Gastroesophageal sphincter (tissue), 4 donors: Measurements from ENCODE around the gene SAMD9. TPM values are rescaled to one million over a fixed set of nuclear protein-coding genes. Genes with fewer than 3 reads are reported as not detected.

Experiments used
- ATAC-seq: fragments of 150-250 bp; one replicate; pipeline ENCODE4 v1.9.1; 2016; ENCODE audit warnings: mild to moderate bottlenecking, moderate library complexity
- H3K27ac ChIP-seq, 4 donors: fragments of 200-600 bp; sonication (generic) in 3 of 4; 1 replicate in 3 of 4; 2 replicates in 1 of 4; pipeline ENCODE4 v1.5.1; 2016 to 2019
- H3K27me3 ChIP-seq: fragments of 200-600 bp; sonication (generic); one replicate; pipeline ENCODE4 v1.5.1; 2019
- H3K36me3 ChIP-seq, 2 donors: fragments of 200-600 bp; sonication (generic); one replicate each; pipeline ENCODE4 v1.5.1; 2019; ENCODE audit warnings: control low read depth in 1 of 2
- H3K4me1 ChIP-seq, 3 donors: fragments of 200-600 bp; sonication (generic); 1 replicate in 2 of 3; 2 replicates in 1 of 3; pipeline ENCODE4 v1.5.1; 2016 to 2019; ENCODE audit warnings: control low read depth in 2 of 3
- H3K4me3 ChIP-seq, 2 donors: fragments of 200-600 bp; sonication (generic); one replicate each; pipeline ENCODE4 v1.5.1; 2019; ENCODE audit warnings: mild to moderate bottlenecking in 1 of 2, moderate library complexity in 1 of 2
- H3K9me3 ChIP-seq, 3 donors: fragments of 200-600 bp; sonication (generic); one replicate each; pipeline ENCODE4 v1.5.1; 2017 to 2019; ENCODE audit warnings: control low read depth in 2 of 3
- EP300 ChIP-seq: sonication (generic); formaldehyde crosslinking; IDR thresholded peaks from one replicate; pipeline ENCODE4 v1.6.1; 2017; ENCODE audit warnings: antibody characterized with exemption, mild to moderate bottlenecking
- POLR2A ChIP-seq, 2 donors: fragments of 450-650 bp; IDR thresholded peaks; one replicate each; pipeline ENCODE4 v1.6.1; 2017; ENCODE audit warnings: antibody characterized with exemption in 2 of 2, mild to moderate bottlenecking in 2 of 2, moderate library complexity in 1 of 2
- POLR2AphosphoS5 ChIP-seq: sonication (generic); formaldehyde crosslinking; IDR thresholded peaks from one replicate; pipeline ENCODE4 v1.6.1; 2017; ENCODE audit warnings: antibody characterized with exemption
- WGBS, 2 donors: methylation state at CpG; one replicate each; pipeline ENCODE4 v1.1.5; 2018; ENCODE audit warnings: low coverage in 1 of 2; 5-methylcytosine and 5-hydroxymethylcytosine counted together
- total RNA-seq, 4 donors: library from RNA; depleted of rRNA; stranded (reverse); fragments of >200 nt; gene quantifications; one replicate each; pipeline ENCODE4 v1.1.0, GENCODE V29; 2016
- TF ChIP-seq, protein P1 (sequence below), 4 experiments: fragments of 200-600 bp in 2 of 4; fragments of 450-650 bp in 2 of 4; sonication (generic) in 1 of 4; IDR thresholded peaks; one replicate each; pipeline ENCODE4 v1.5.1; 2017 to 2019; ENCODE audit warnings: antibody characterized with exemption in 4 of 4, mild to moderate bottlenecking in 2 of 4, moderate library complexity in 2 of 4

The SAMD9 gene
- total RNA-seq, 4 donors from 2014 or later, result 2.4 to 12.2 (median 5.0) TPM

DNA sequence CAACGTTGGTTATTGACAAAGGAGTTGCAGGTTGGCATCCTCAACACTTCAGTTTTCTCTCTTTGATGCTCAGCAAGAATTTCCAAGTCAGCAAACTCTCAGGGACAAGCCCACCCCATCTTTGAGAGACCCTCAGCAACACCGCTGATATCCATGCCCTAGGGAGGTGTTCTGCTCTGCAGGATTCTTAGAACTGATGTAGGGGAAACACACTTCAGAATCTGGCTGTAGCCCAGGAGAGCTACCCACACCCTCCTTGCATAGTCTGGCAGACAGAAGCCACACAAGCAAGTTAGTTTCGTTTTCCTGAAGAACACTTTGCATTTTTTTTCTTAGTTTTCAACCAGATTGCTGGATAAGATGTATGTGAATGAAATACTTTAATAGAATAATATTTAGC, 29.6 kb upstream of the SAMD9 start:
- peaks cover 0 to 9% (median 0%) of the 10 kb centered on the region in 3 donors for H3K4me1 ChIP-seq
- H3K27ac ChIP-seq, result peak overlapping the region in 3 of 4 donors; percentile 27 to 44 (median 39)
- TF ChIP-seq, protein P1, sequence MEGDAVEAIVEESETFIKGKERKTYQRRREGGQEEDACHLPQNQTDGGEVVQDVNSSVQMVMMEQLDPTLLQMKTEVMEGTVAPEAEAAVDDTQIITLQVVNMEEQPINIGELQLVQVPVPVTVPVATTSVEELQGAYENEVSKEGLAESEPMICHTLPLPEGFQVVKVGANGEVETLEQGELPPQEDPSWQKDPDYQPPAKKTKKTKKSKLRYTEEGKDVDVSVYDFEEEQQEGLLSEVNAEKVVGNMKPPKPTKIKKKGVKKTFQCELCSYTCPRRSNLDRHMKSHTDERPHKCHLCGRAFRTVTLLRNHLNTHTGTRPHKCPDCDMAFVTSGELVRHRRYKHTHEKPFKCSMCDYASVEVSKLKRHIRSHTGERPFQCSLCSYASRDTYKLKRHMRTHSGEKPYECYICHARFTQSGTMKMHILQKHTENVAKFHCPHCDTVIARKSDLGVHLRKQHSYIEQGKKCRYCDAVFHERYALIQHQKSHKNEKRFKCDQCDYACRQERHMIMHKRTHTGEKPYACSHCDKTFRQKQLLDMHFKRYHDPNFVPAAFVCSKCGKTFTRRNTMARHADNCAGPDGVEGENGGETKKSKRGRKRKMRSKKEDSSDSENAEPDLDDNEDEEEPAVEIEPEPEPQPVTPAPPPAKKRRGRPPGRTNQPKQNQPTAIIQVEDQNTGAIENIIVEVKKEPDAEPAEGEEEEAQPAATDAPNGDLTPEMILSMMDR (IDR thresholded peaks at IDR 0.05), result no peak
- no peak for TF ChIP-seq POLR2A (IDR thresholded peaks at IDR 0.05)
- TF ChIP-seq POLR2AphosphoS5, result no peak
- TF ChIP-seq EP300, result no peak
- H3K27me3 ChIP-seq, result no peaks in the 10 kb centered on the region
- no peak for ATAC-seq
- H3K36me3 ChIP-seq, result peaks cover 0 to 30% of the 10 kb centered on the region in 2 donors
- no peaks in the 10 kb centered on the region for H3K9me3 ChIP-seq
- H3K4me3 ChIP-seq, result peak overlapping the region; percentile 47 to 59
- 7 to 24% methylated on average over 3 of the region's 3 CpGs for WGBS, 2 donors

DNA sequence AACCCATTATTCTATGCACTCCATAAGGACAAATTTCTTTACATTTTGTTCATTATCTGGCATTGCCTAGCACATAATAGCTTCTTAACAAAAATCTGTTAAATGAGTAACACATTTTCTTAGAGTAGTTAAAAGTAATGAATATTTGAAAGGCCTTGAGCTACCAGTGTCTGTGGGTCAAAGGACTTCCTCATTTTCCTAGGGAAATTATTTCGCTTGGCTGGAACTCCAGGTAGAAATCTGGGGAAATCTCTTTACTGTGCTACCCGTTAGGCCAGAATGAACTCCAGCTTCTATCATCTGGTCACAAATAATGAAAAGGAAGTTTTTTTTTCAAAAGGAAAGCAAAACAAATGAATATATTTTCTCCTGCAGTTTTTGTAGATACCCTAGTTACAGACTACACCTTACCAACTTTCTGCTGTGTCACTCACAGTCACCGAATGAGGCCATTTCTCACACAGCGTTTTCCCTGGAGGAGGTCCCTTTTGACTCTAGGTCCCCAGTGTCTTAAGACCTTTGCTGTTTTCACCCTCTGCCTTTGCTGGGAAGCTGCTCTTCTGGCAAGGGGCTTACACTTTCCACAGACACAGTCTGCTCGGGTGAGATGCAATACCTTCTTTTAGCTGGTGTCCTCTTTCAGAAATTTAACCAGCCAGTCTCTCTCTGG, 28.8 kb upstream of the SAMD9 start:
- Histone ChIP-seq H3K4me1 (peaks cover 0 to 9% (median 0%) of the 10 kb centered on the region in 3 donors), H3K27me3 (no peaks in the 10 kb centered on the region), H3K9me3 (peaks cover 0 to 3% (median 0%) of the 10 kb centered on the region in 3 donors), H3K36me3 (peaks cover 0 to 37% of the 10 kb centered on the region in 2 donors), H3K27ac (peak overlapping the region in 1 of 4 donors; percentile 39), H3K4me3 (peak overlapping the region; percentile 47 to 59)
- ATAC-seq, result no peak
- TF ChIP-seq, protein P1 (IDR thresholded peaks at IDR 0.05), result no peak
- TF ChIP-seq POLR2A (IDR thresholded peaks at IDR 0.05), result no peak
- 49 to 55% methylated on average over 4 to 5 of the region's 5 CpGs for WGBS, 2 donors

DNA sequence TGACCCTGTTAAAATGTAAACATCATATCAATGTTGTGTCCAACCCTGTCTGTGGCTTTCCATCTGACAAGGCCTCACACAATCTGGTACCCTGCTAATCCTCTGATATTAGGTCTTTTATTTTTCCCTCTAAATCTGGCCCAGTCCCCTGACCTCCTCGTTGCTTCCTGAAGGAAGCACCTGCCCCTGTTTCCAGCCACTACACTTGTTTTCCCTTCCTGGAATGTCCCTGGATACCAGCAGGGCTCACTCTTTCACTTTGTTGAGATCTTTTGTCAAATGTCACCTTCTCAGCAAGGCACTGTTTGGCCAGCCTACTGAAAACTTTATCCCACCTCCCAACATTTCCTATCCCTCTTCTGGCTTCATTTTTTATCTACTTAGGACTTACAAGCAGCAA, 28.3 kb upstream of the SAMD9 start:
- no peaks in the 10 kb centered on the region for H3K27me3 ChIP-seq
- TF ChIP-seq POLR2AphosphoS5 (no peak), POLR2A (IDR thresholded peaks at IDR 0.05) (no peak), EP300 (no peak)
- TF ChIP-seq, protein P1 (IDR thresholded peaks at IDR 0.05), result no peak
- H3K9me3 ChIP-seq, result peaks cover 0 to 5% (median 0%) of the 10 kb centered on the region in 3 donors
- H3K4me3 ChIP-seq, result no peak overlapping the region
- 25 to 43% methylated on average over 1 of the region's 1 CpG for WGBS, 2 donors
- no peak for ATAC-seq
- peaks cover 0 to 43% of the 10 kb centered on the region in 2 donors for H3K36me3 ChIP-seq
- H3K27ac ChIP-seq, result no peak overlapping the region
- peaks cover 0 to 9% (median 0%) of the 10 kb centered on the region in 3 donors for H3K4me1 ChIP-seq

DNA sequence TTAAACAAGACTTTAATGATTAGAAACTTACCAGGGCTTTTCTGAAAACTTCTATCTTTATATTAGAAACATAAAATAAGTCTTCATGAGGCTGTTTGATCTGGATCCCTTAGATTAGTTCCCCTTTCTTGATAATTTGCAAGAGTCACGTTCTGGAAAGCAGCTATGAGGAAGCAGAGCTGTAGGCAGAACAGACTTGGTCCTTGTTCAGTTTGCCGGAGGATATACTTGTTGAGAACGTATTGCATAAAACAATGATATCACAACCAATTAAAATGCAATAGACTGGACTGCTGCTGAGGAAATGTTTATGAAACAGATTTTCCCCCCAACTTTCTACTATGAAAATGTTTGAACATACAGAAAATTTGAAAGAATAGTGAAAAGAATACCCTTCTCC, 27.6 kb upstream of the SAMD9 start:
- H3K27ac ChIP-seq, result no peak overlapping the region
- no peak for ATAC-seq
- no peak for TF ChIP-seq EP300
- TF ChIP-seq POLR2AphosphoS5, result no peak
- no peak for TF ChIP-seq POLR2A (IDR thresholded peaks at IDR 0.05)
- TF ChIP-seq, protein P1 (IDR thresholded peaks at IDR 0.05), result no peak
- peaks cover 0 to 50% of the 10 kb centered on the region in 2 donors for H3K36me3 ChIP-seq
- 35 to 42% methylated on average over 3 of the region's 3 CpGs for WGBS, 2 donors
- no peaks in the 10 kb centered on the region for H3K27me3 ChIP-seq
- H3K9me3 ChIP-seq, result peaks cover 0 to 6% (median 0%) of the 10 kb centered on the region in 3 donors
- no peak overlapping the region for H3K4me3 ChIP-seq
- H3K4me1 ChIP-seq, result peaks cover 0 to 9% (median 0%) of the 10 kb centered on the region in 3 donors

DNA sequence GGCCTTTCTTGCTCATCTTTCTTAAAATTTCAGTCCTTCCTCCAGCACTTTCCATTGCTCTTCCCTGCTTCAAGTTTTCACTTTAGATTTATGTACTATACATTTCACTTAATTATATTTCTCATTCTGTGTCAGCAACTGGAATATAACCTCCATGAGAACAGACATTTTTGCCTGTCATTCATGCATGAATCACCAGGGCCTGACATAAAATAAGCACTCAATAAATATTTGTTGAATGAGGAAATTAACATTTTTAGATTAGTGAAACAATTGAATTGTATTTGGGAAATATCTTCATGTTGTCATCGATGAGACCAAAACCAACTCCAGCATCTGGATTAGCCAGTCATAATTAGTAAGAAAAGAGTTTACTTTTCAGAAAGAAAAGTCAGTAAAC, 24.3 kb upstream of the SAMD9 start:
- peaks cover 0 to 82% of the 10 kb centered on the region in 2 donors for H3K36me3 ChIP-seq
- no peak for TF ChIP-seq EP300
- TF ChIP-seq, protein P1 (IDR thresholded peaks at IDR 0.05), result no peak
- TF ChIP-seq POLR2AphosphoS5, result no peak
- TF ChIP-seq POLR2A (IDR thresholded peaks at IDR 0.05), result no peak
- no peaks in the 10 kb centered on the region for H3K27me3 ChIP-seq
- ATAC-seq, result no peak
- 58 to 91% methylated on average over 1 of the region's 1 CpG for WGBS, 2 donors
- H3K9me3 ChIP-seq, result peaks cover 0 to 37% (median 0%) of the 10 kb centered on the region in 3 donors
- H3K4me1 ChIP-seq, result peaks cover 0 to 9% (median 0%) of the 10 kb centered on the region in 3 donors
- no peak overlapping the region for H3K27ac ChIP-seq
- no peak overlapping the region for H3K4me3 ChIP-seq
